ENCODE results near the gene PTPRM.

DNA sequence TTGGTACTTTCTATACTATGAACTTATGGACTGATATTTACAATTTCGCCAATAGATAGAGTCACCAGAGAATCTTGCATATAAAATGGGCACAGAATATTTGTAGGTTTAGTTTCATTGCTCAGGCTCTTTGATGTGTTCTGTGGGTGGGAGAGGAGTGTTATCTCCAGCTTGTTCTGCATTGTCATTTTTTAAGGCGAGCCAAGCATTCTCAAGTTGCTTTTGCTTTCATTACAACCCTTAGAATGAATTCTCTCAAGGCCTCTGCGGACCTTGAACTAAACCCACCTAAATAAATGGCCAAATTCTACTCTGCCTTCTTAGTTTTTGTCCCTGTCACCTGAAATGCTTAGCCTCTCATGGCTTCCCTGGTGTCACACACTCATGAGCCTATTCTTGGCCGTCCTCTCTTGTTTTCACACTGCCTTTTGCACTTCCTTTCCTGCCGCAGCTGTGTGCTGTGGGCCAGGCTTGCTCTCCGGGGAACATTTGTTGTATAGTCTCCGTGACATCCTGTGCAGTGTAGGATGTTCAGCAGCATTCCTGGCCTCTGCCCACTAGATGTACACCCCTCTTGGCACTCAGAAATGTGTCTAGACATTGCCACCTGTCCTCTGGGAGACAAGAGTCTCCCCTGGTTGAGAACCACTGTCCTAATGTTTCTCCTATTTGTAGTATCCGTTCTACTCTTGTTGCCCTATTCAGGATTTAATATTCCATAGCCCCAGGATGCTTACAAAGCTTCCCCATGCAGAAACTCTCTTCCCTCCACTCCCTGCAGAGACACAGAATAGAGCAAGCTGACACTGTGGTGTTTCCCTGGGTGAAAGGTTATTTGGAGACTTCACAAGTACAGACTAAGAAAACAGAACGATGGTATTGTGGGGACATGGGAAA, 255.6 kb downstream of the PTPRM start:
- no peak for TF ChIP-seq KDM5A (IDR thresholded peaks at IDR 0.05; ENCODE audit: low read length)
- no peak for TF ChIP-seq RAD21 (IDR thresholded peaks at IDR 0.05 in 1 of 2, conservative IDR thresholded peaks at IDR 0.05 in 1 of 2; ENCODE audit: low read depth in 2 of 2, low read length in 2 of 2)
- TF ChIP-seq CBX5 (IDR thresholded peaks at IDR 0.05; ENCODE audit: low read depth, low read length): no peak
- TF ChIP-seq POLR2A (IDR thresholded peaks at IDR 0.05; ENCODE audit: control extremely low read depth in 1 of 2, low read depth in 2 of 2, low read length in 2 of 2): no peak
- TF ChIP-seq GABPA (IDR thresholded peaks at IDR 0.05; ENCODE audit: borderline replicate concordance, insufficient read depth, low read length): no peak
- TF ChIP-seq YY1 (IDR thresholded peaks at IDR 0.05; ENCODE audit: low read depth, low read length): no peak
- TF ChIP-seq, protein P1, sequence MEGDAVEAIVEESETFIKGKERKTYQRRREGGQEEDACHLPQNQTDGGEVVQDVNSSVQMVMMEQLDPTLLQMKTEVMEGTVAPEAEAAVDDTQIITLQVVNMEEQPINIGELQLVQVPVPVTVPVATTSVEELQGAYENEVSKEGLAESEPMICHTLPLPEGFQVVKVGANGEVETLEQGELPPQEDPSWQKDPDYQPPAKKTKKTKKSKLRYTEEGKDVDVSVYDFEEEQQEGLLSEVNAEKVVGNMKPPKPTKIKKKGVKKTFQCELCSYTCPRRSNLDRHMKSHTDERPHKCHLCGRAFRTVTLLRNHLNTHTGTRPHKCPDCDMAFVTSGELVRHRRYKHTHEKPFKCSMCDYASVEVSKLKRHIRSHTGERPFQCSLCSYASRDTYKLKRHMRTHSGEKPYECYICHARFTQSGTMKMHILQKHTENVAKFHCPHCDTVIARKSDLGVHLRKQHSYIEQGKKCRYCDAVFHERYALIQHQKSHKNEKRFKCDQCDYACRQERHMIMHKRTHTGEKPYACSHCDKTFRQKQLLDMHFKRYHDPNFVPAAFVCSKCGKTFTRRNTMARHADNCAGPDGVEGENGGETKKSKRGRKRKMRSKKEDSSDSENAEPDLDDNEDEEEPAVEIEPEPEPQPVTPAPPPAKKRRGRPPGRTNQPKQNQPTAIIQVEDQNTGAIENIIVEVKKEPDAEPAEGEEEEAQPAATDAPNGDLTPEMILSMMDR (IDR thresholded peaks at IDR 0.05; ENCODE audit: control extremely low read depth in 1 of 3, insufficient read depth in 1 of 3, low read depth in 1 of 3, low read length in 3 of 3): no peak
